ENCODE data around the gene C8G. TPM values are rescaled to one million over a fixed set of nuclear protein-coding genes. Genes with fewer than 3 reads are reported as not detected.

C8G gene
- total and polyA plus RNA-seq, 9 of the 15 experiments (the other 6 are each of a cell fraction or from before 2014, with no cell fraction given) = 0.35 to 5.9 (median 2.7) TPM; not detected in 2

- TF ChIP-seq MBD1 (CRISPR knock-in tag; IDR thresholded peaks at IDR 0.05) (no peak), ZBTB43 (CRISPR knock-in tag; IDR thresholded peaks at IDR 0.05) (no peak), GATA2 (CRISPR knock-in tag; IDR thresholded peaks at IDR 0.05) (no peak), FOXK2 (conservative IDR thresholded peaks at IDR 0.05 in 1 of 2, IDR thresholded peaks at IDR 0.05 in 1 of 2; ENCODE audit: low read depth in 2 of 2) (peak in 1 of 2 experiments; percentile 26; a peak in 1 of 4 replicates), HES1 (IDR thresholded peaks at IDR 0.05; ENCODE audit: low read depth) (no peak), ZBTB5 (IDR thresholded peaks at IDR 0.05) (no peak), ZNF316 (IDR thresholded peaks at IDR 0.05) (no peak), RUNX1 (IDR thresholded peaks at IDR 0.05; ENCODE audit: low read depth) (no peak), SNAPC5 (CRISPR knock-in tag; IDR thresholded peaks at IDR 0.05) (no peak), TAL1 (IDR thresholded peaks at IDR 0.05) (no peak)
- TF ChIP-seq, protein P1, sequence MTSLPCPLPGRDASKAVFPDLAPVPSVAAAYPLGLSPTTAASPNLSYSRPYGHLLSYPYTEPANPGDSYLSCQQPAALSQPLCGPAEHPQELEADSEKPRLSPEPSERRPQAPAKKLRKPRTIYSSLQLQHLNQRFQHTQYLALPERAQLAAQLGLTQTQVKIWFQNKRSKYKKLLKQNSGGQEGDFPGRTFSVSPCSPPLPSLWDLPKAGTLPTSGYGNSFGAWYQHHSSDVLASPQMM (CRISPR knock-in tag; IDR thresholded peaks at IDR 0.05) = no peak
- TF ChIP-seq, protein P2, sequence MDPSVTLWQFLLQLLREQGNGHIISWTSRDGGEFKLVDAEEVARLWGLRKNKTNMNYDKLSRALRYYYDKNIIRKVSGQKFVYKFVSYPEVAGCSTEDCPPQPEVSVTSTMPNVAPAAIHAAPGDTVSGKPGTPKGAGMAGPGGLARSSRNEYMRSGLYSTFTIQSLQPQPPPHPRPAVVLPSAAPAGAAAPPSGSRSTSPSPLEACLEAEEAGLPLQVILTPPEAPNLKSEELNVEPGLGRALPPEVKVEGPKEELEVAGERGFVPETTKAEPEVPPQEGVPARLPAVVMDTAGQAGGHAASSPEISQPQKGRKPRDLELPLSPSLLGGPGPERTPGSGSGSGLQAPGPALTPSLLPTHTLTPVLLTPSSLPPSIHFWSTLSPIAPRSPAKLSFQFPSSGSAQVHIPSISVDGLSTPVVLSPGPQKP (CRISPR knock-in tag; IDR thresholded peaks at IDR 0.05) = no peak
- TF ChIP-seq, protein P3, sequence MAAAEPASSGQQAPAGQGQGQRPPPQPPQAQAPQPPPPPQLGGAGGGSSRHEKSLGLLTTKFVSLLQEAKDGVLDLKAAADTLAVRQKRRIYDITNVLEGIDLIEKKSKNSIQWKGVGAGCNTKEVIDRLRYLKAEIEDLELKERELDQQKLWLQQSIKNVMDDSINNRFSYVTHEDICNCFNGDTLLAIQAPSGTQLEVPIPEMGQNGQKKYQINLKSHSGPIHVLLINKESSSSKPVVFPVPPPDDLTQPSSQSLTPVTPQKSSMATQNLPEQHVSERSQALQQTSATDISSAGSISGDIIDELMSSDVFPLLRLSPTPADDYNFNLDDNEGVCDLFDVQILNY (CRISPR knock-in tag; IDR thresholded peaks at IDR 0.05) = no peak
Measured at GRCh38 chr9:136949817-136950655, 5.0 kb downstream of the C8G start (continued).
